ENCODE measurements around the gene RNF150. TPM values are rescaled to one million over a fixed set of nuclear protein-coding genes. Genes with fewer than 3 reads are reported as not detected.

RNF150 gene
- total and polyA plus RNA-seq, 2 of the 8 experiments (the other 6 are each of a cell fraction or from before 2014, with no cell fraction given), result 3.4 to 4.8 TPM

- no peak for TF ChIP-seq GABPA (IDR thresholded peaks at IDR 0.05; ENCODE audit: borderline replicate concordance, insufficient read depth, low read length)
- no peak for TF ChIP-seq MAFK (IDR thresholded peaks at IDR 0.05; ENCODE audit: low read depth, low read length)
- TF ChIP-seq BCL11A (IDR thresholded peaks at IDR 0.05; ENCODE audit: low read depth in 2 of 2, low read length in 2 of 2), result no peak
- no peak for TF ChIP-seq CBX8 (IDR thresholded peaks at IDR 0.05; ENCODE audit: borderline replicate concordance, low read depth, low read length)
- no peak for TF ChIP-seq YY1 (IDR thresholded peaks at IDR 0.05; ENCODE audit: low read depth, low read length)
- no peak for TF ChIP-seq CHD2 (IDR thresholded peaks at IDR 0.05; ENCODE audit: low read length)
- TF ChIP-seq SIX5 (IDR thresholded peaks at IDR 0.05; ENCODE audit: low read depth, low read length), result no peak
- no peak for TF ChIP-seq CHD7 (IDR thresholded peaks at IDR 0.05; ENCODE audit: insufficient replicate concordance, low read length)
- no peak for TF ChIP-seq HDAC2 (IDR thresholded peaks at IDR 0.05; ENCODE audit: borderline replicate concordance in 1 of 2, low read depth in 2 of 2, low read length in 2 of 2)
Observed at GRCh38 chr4:141132072-141132708, 1.1 kb downstream of the RNF150 start (continued).

Data from H1 (cell line).